ENCODE results near the gene NR4A2. TPM values are rescaled to one million over a fixed set of nuclear protein-coding genes. Genes with fewer than 3 reads are reported as not detected.
"Not testable (repeated sequence)": the region's sequence is repeated elsewhere in the genome, so short reads cannot be mapped to it uniquely, and the experiment has no call there.

NR4A2 gene
- total RNA-seq, 1 donor from 2014 or later = 1.6 TPM

- no peak for DNase-seq (ENCODE audit: missing footprints)
- intact Hi-C loops (cut with DNase I) = no loop called here
- no peak for ATAC-seq
Measured at GRCh38 chr2:156326526-156327095, 5.9 kb downstream of the NR4A2 start.

DNA sequence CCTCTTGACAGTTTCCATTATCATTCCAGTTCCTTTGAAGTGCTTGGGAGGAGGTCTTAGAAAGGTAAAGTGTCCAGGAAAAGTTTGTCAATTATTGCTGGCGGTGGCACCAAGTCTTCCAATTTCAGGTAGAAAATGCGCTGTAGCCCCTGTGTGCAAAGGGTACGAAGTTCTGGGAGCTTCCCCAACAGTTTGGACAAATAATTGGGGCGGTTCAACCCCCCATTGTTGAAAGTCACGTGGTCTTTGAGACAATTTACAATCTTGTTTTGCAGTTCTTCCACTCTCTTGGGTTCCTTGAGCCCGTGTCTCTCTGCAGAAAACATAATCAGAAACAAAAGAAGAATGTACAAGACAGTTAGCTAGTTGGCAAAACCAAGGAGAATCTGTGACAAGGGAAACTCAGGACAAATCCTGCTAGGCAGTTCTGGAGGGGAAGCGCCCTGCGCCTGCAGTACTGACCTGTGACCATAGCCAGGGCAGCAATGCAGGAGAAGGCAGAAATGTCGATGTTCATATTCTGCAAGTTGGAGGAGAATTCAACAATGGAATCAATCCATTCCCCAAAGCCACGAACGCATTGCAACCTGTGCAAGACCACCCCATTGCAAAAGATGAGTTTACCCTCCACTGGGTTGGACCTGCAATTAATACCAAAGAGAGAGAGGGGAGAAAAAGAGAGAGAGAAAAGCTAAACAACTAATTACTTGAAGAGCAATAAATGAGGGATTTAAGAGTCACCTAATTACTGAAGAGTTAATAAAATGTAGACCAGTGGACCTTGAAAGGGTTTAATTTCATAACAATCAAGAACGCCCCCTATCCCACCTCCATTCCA, 6.6 kb downstream of the NR4A2 start:
- intact Hi-C loops (cut with DNase I) = no loop called here
- no peak for DNase-seq (ENCODE audit: missing footprints)
- no peak for ATAC-seq

DNA sequence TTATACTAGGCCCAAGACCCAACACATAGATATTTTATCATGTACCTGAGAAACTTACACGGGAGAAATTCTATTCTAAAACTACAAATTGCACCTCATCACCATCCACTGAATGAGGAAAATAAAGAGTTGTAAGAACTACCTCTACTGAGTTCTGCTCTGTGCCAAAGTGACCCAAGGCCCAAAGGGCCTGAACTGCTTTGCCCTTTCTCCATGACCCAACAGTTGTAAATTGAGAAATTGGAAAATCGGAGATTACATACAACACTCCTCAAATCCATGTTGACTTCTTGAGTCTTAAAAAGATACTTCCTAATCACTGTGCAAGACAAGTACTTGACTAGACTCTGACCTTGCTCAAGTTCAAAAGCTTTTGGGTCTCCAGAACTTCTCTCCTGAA, 8.8 kb downstream of the NR4A2 start:
- DNase-seq (ENCODE audit: missing footprints) (no peak), ATAC-seq (no peak)
- intact Hi-C loops (cut with DNase I) = no loop called here

- ATAC-seq = no peak
- intact Hi-C loops (cut with DNase I) = no loop called here
- no peak for DNase-seq (ENCODE audit: missing footprints)
Measured at GRCh38 chr2:156322686-156323231, 9.8 kb downstream of the NR4A2 start.

GRCh38 chr2:156322051-156322685, 10.4 kb downstream of the NR4A2 start:
- intact Hi-C loops (cut with DNase I) = no loop called here

DNA sequence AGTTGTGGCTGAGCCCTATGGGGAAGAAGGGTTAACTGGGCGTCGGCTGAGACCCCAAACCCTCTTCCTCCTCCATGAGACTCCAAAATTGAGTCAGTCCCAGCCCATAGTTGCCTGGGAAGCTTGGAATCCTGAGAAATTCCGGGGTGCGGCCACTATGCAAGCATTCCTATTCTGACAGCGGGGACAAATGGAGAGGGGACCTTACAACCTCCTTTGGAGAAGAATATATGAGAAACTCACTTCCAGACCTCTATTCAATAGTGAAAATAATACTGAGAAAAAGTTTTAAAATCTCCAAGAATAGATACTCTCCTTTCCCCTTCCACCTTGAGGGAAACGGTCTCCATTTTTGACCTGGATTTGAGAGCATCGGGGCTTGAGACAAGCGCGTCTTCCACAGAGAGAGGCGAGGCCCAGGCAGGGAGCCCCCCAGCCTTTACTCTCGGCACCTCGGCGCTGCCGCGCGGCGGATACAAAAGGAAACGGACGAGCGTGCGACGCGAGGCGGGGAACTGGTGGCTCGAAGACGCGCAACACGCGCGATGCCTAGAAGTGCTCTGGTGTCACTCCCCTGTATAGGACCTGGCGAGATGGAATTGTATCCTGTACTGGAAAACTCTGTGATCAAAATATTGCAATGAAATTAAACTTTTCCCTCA, 11.1 kb downstream of the NR4A2 start:
- ATAC-seq = no peak

More at GRCh38 chr2:156322051-156322685, 10.4 kb downstream of the NR4A2 start:
- DNase-seq (ENCODE audit: missing footprints) (no peak), ATAC-seq (no peak)

DNA sequence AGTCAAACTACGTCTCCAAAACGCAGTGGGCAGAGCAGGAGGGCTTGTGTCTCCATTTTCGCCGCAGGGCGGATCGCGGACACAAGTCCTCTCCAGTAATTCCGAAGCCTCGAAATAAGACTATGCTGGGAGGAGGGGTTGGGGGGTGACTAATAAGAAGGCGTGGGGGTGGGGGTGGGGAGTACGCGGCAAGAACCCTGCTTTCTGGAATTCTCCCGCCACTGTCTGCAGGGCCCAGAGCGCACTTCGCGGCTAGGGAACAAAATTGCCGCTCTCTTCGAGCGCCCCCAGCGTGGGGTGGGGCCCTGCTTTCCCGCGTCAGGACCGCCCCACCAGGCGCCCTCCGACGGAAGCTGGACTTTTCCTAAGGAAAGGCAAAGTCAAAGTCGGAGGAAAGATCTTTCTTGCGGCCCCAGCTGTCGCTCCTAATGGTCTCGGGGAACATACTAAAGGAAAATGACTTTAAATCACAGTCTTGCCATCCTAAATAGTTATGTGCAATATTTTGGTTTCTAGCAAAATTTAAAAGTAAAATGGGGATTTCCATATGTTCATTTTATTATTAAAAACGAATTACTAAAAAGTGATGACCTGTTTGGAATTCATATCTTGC, 11.9 kb downstream of the NR4A2 start:
- DNase-seq (ENCODE audit: missing footprints) (peak; percentile 55), ATAC-seq (peak; percentile 75)
- intact Hi-C loops (cut with DNase I) = no loop called here

More for the DNA sequence above, 11.1 kb downstream of the NR4A2 start:
- peak; percentile 53 for DNase-seq (ENCODE audit: missing footprints)
- intact Hi-C loops (cut with DNase I) = no loop called here

- DNase-seq (ENCODE audit: missing footprints) = peak; percentile 78
- ATAC-seq = peak; percentile 85
- intact Hi-C loops (cut with DNase I) = no loop called here
Measured at GRCh38 chr2:156319811-156320485, 12.6 kb downstream of the NR4A2 start.

DNA sequence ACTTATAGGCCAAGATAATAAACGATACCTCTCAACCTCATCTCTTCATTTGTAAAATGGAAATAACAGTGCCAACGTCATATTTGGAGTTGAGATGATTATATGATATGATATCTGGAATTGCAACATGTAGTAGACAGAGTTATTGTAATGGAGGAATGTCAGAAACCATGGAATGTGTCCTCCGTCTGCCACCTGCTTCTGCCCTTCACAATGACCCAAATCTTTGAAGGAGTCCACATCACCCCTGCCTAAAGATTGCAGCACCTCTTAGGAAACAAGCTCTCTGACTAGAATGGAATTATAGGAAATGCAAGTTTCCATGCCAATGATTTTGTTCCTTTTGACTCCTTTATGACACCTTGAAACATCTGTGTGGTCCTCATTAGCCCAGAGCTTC, 14.9 kb downstream of the NR4A2 start:
- intact Hi-C loops (cut with DNase I) = no loop called here
- DNase-seq (ENCODE audit: missing footprints) (no peak), ATAC-seq (no peak)

DNA sequence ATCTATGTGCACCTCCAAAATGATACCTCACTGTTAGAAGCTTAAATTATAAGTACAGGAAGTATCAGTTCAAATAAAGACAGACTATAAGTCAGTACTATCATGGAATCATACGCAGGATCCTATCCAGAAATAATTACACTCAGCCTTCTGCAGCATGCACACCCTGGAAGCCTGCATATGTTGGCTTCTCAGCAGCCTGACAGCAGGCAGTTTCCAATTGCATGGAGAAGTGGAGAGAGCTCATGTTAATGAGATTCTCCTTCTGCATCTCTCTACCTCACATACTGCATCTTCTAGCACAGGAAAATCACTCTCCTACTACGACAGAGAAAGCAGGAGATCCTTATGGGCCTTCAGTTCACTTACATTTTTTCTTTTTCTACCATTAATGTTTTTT, 20.5 kb downstream of the NR4A2 start:
- intact Hi-C loops (cut with DNase I) = no loop called here
- ATAC-seq (no peak), DNase-seq (ENCODE audit: missing footprints) (no peak)

DNA sequence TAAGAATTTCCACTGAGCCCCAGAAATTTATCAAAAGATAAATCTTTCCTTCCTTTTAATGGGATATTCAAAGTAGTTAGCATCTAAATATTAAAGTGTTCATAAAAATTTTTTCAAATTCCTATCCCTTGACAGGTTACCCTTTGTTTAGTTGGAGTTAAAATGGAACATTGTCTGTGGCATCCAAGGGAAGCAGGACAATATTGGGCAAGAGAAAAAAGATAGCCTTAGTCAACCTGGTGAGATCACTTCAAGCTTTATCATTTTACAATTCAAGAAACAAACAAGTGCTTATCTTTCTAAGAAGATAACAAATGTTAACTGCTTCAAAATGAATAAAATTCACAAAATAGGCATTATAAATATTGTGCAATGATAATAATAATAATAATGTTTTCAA, 21.7 kb downstream of the NR4A2 start:
- intact Hi-C loops (cut with DNase I) = no loop called here
- ATAC-seq (no peak), DNase-seq (ENCODE audit: missing footprints) (no peak)

DNA sequence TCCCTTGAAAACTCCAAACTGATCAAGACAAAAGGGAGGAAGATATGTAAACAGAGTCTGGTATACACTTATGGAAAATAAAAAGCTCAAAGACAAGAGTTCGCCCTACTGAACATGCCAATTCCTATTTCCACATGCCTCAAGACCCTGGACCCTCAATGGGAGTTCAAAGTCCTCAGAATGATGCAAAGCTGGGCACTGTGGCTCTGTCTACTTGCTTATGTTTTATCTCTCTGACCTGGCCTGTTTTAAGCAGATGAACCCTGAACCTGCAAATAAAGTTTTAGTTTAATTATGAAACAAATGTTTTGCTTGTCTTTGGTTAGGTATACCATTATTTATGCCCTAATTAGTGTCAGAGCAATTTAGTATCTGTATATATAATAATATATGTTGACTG, 22.6 kb downstream of the NR4A2 start:
- intact Hi-C loops (cut with DNase I) = no loop called here
- DNase-seq (ENCODE audit: missing footprints) = no peak
- no peak for ATAC-seq

DNA sequence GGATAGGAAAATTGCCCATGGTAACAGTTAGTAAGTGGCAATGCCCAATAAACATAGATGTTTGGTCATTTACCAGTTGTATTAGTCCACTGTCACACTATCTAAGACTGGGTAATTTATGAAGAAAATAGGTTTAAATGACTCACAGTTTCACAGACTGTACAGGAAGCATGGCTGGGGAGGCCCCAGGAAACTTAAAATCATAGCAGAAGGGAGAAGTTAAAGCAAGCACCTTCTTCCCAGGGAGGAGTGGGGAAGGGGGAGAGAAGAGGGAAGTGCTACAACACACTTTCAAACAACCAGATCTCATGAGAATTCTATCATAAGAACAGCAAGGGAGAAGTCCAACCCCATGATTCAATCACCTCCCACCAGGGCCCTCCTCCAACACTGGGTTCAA, 23.4 kb downstream of the NR4A2 start:
- no peak for ATAC-seq
- intact Hi-C loops (cut with DNase I) = no loop called here
- no peak for DNase-seq (ENCODE audit: missing footprints)

- ATAC-seq (no peak), DNase-seq (ENCODE audit: missing footprints) (no peak)
- intact Hi-C loops (cut with DNase I) = no loop called here
Measured at GRCh38 chr2:156306821-156307220, 25.7 kb downstream of the NR4A2 start.

DNA sequence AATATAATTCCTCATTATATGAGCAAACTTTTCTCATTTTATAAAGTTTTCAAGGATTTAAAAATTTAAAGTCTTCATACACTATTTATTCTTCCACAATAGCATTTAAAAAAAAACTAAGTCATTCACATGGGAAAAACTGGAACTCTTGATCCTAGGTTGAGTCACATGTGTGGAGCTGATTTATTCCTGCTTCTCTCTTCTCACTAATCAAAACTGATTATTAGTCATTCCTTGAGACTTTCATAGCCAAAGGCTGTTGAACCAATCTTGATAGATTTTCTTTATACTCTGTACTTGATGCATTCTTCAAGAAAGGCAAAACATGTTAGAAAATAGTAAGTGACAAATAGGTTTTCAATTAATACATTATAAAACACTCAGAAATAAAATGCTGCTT, 27.4 kb downstream of the NR4A2 start:
- intact Hi-C loops (cut with DNase I) = no loop called here
- ATAC-seq (no peak), DNase-seq (ENCODE audit: missing footprints) (no peak)

DNA sequence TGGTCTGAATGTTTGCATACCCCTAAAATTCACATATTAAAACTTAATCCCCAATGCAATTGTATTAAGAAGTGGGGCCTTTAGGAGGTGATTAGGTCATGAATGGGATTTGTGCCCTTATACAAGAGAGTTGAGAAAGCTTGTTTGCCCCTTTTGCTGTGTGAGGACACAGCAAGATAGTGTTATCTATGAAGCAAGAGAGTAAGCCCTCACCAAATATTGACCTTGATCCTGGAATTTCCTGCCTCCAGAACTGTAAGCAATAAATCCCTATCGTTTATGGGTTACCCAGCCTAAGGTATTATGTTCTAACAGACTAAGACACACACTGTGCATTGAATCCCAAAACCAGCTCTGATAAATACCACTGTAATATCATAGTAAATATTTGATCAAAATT, 32.2 kb downstream of the NR4A2 start:
- ATAC-seq (no peak), DNase-seq (ENCODE audit: missing footprints) (no peak)

GRCh38 chr2:156294945-156295580, 37.5 kb downstream of the NR4A2 start:
- intact Hi-C loops (cut with DNase I) = no loop called here
- no peak for ATAC-seq
- DNase-seq (ENCODE audit: missing footprints) = peak; percentile 26

More for the DNA sequence above, 32.2 kb downstream of the NR4A2 start:
- intact Hi-C loops (cut with DNase I) = no loop called here

- ATAC-seq; intact Hi-C loops (cut with DNase I): not testable (repeated sequence)
- peak; percentile 25 for DNase-seq (ENCODE audit: missing footprints)
Measured at GRCh38 chr2:156293382-156293781, 39.1 kb downstream of the NR4A2 start.

All from Right ventricle myocardium inferior (tissue), 1 donor.